Measurements from ENCODE around the gene SYPL1. TPM values are rescaled to one million over a fixed set of nuclear protein-coding genes. Genes with fewer than 3 reads are reported as not detected.

The SYPL1 gene
- total RNA-seq, 1 experiment from 2014 or later: 27.7 TPM

DNA sequence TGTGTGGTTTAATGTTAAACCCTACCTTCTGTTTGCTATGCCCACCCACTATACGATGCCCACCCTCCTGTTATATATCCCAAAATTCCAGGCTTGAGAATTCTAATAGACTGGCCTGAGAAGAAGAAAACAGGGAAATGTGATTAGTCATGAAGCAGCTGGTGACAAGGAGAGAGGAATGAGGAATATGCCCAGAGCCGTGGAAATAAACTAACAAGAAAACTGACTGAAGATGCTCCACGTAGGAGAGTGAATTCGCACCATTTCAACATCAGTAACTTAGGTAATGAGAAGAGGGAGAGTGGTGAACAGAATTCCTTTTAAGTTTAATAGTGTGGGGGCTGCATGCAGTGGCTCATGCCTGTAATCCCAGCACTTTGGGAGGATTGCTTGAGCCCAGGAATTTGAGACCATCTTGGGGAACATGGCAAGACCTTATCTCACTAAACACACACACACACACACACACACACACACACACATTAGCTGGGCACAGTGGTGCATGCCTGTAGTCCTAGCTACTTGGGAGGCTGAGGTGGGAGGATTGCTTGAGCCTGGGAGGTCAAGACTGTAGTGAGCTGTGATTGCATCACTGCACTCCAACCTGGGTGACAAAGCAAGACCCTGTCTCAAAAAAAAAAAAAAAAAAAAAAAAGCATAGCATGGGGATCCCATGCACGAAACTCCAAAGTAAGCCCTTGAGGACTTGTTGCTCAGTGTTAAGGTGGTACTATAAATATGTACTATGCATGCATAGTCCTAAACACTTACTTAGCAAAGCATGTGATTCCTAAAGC is 16.1 kb upstream of the SYPL1 start:
- Histone ChIP-seq H3K36me3 (no peaks in the 10 kb centered on the region), H3K4me3 (no peak overlapping the region), H3K27me3 (no peaks in the 10 kb centered on the region), H3K9me3 (no peaks in the 10 kb centered on the region)
- DNase-seq: no peak

DNA sequence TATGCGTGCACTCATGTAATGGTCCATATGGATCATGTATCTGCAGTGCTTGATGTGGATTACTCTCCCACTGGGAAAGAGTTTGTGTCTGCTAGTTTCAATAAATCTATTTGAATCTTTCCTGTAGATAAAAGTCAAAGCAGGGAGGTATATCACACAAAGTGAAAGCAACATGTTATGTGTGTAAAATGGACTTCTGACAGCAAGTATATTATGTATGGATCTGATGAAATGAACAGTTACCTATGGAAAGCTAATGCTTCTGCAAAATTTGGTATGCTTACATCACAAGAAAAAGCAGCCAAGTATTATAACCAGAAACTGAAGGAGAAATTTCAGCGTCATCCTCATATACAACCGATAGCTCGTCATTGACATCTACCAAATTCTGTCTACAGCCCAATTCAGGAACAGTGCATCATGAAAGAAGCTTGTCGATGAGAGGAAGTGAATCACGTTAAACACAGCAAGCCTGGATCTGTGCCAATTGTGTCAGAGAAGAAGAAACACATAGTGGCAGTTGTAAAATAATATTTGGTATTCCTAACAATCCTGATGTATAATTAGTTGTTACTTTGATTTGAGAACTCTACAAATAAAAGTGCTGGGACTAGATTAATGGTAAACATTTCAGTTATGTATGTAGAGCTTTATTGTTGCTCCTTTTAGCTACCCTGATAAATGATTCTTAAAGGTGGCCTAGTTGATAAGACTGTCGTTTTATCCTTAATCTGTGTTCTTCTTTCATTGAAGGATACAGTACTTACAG is 14.2 kb upstream of the SYPL1 start:
- Histone ChIP-seq H3K4me3 (no peak overlapping the region), H3K27me3 (no peaks in the 10 kb centered on the region), H3K36me3 (no peaks in the 10 kb centered on the region), H3K9me3 (no peaks in the 10 kb centered on the region)
- peak; percentile 57 for DNase-seq

DNA sequence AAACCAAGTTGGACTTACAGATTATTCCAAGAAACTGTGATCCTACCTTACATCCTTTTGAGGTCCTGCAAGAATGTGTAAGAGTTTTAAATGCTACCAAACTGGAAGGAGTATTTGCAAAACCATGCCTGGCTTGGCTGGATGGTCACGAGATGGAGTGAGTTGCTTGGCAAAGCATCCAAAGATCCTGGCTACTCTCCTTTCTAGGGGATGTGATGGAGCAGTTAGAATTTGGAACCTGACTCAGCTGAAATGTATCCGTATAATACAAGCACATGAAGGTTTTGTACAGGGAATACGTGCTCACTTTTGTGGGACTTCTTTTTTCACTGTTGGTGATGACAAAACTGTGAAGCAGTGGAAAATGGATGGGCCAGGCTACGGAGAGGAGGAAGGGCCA is 13.3 kb upstream of the SYPL1 start:
- Histone ChIP-seq H3K27me3 (no peaks in the 10 kb centered on the region), H3K4me3 (no peak overlapping the region), H3K36me3 (no peaks in the 10 kb centered on the region), H3K9me3 (no peaks in the 10 kb centered on the region)
- DNase-seq: peak; percentile 57

DNA sequence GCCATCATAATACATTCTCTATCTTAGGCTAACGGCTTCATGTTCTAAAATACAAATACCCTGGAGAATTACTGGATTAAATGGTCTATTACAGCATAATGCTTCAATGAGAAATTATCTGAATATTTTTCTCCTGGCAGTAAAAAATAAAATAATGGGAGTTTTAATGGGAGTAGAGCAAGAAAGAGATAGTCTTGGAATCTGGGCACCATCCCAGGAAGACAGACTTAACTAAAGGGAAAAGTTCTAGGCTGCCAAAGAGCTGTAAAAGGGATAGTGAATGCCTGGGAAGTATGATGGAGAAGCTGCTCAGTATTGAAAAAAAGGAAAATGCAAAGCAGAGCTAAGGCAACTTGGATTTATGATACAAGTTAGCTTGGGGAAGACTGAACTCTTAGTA is 12.1 kb upstream of the SYPL1 start:
- no peak overlapping the region for H3K4me3 ChIP-seq
- no peaks in the 10 kb centered on the region for H3K9me3 ChIP-seq
- H3K27me3 ChIP-seq: no peaks in the 10 kb centered on the region
- DNase-seq: no peak
- no peaks in the 10 kb centered on the region for H3K36me3 ChIP-seq

DNA sequence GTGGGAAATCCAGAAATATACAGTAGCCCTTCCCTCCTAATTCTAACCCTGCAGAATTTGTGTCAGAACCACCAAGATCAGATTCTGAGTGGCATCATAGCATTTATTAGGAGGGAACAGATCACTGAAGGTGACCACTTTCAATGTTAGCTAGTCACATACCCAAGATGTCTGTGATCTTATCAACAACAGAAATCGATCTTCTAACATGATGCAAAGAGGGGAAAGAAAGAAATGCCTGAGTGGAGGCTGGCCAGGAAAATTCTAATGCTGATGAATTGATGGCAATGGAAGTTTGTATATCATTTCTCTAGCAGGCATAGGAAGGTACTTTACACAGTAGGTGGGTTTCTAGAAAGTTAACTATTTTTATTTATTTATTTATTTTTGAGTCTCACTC is 10.6 kb upstream of the SYPL1 start:
- DNase-seq: no peak
- no peaks in the 10 kb centered on the region for H3K9me3 ChIP-seq
- no peaks in the 10 kb centered on the region for H3K27me3 ChIP-seq
- H3K36me3 ChIP-seq: no peaks in the 10 kb centered on the region
- H3K4me3 ChIP-seq: no peak overlapping the region

DNA sequence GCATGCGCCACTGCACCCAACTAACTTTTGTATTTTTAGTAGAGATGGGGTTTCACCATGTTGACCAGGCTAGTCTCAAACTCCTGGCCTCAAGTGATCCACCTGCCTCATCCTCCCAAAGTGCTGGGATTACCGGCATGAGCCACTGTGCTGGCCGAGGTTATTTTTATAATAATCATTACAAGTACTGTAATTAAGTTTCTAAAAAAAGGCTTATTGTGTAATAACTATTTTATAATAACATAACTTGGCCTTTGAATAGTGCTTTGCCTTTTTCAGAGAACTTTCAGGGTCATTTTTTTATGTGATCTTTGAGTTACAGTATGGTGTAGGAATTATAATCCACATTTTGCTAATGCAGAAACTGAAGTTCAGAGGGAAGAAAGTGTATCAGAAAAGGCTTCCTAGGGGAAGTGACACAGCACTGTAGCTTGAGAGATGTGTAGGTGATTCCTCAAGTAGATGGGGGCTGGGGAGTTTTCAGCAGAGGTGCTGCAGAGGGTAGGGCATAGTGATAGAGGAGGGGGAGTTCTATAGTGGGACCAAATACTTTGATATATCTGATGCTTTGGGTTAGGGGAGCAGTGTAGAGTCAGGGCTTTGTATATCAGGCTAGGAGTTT is 9.2 kb upstream of the SYPL1 start:
- DNase-seq: no peak
- Histone ChIP-seq H3K27me3 (no peaks in the 10 kb centered on the region), H3K4me3 (no peak overlapping the region), H3K36me3 (no peaks in the 10 kb centered on the region), H3K9me3 (no peaks in the 10 kb centered on the region)

DNA sequence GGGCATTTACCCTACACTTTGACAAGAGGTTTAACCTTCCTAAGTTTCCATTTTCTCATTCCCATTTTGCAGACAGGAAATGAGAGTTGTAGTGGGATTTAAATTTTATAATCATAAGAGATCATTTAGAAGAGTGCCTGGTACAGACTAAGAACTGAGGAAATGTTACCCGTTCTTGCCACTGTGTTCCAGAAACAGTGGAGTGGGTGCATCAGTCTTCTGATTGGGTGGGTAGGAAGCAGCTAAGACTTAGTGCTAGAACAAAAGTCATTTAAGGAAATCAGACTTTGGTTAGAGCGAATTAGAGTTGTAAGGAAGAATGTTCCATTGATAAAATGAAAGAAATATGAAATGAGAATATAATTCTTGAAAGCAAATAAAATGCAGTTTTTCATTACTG is 8.4 kb upstream of the SYPL1 start:
- H3K27me3 ChIP-seq: no peaks in the 10 kb centered on the region
- DNase-seq: no peak
- H3K9me3 ChIP-seq: no peaks in the 10 kb centered on the region
- H3K4me3 ChIP-seq: no peak overlapping the region
- H3K36me3 ChIP-seq: no peaks in the 10 kb centered on the region

DNA sequence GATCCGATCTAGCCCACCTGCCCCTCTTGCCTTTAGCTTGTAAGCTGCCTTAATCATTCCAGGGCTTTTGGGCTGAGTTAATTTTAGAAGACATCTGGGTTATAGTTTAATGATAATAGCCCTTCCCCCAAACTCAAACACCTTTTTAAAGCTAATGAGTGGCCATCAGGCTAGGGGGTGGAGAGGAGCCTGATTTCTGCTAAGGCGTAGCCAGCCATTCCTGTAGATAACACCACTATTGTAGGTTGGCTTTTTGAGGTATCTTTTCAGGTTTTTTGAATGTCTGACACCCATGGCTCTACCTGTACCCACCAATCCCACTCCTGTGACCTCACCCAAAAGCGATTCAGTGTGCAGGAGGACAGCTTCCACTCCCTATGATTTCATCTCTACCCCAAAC is 7.6 kb upstream of the SYPL1 start:
- H3K4me3 ChIP-seq: no peak overlapping the region
- no peaks in the 10 kb centered on the region for H3K9me3 ChIP-seq
- H3K36me3 ChIP-seq: no peaks in the 10 kb centered on the region
- DNase-seq: no peak
- H3K27me3 ChIP-seq: no peaks in the 10 kb centered on the region

DNA sequence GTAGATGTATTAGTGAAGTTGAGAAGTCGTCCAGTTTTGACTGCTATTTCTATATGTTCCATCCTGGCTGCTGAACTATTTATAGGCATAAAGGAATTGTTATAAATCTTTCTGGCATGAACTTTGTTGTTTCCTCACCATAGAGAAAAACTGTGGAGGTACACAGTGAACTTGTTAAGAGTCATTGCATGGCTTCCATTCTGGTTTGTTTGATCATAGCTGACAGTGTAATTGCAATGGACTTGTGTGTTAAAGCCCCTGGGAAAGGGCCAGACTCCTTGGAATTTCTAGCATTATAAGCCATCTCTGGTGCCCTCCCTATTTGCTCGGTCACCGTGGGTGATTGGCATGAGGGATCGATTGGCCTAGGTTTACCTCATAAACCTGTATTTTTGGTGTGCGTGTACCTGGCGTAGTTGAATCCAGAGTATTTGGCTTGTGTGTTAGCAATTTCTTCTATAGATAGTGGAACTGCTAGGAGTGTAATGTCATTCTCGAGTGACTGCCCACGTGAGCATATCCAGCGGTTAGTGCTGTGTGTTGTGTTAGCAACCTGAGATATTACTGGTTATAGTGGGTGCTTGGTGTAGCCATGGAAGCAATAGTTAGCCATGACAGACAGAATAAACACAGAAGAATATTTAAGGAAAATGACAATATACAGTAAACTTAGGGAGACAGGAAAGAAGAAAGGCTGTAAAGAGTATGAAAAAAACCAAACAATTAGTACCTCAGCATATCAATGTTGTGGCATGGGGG is 5.9 kb upstream of the SYPL1 start:
- H3K36me3 ChIP-seq: no peaks in the 10 kb centered on the region
- no peak for DNase-seq
- H3K9me3 ChIP-seq: no peaks in the 10 kb centered on the region
- no peak overlapping the region for H3K4me3 ChIP-seq
- H3K27me3 ChIP-seq: no peaks in the 10 kb centered on the region

DNA sequence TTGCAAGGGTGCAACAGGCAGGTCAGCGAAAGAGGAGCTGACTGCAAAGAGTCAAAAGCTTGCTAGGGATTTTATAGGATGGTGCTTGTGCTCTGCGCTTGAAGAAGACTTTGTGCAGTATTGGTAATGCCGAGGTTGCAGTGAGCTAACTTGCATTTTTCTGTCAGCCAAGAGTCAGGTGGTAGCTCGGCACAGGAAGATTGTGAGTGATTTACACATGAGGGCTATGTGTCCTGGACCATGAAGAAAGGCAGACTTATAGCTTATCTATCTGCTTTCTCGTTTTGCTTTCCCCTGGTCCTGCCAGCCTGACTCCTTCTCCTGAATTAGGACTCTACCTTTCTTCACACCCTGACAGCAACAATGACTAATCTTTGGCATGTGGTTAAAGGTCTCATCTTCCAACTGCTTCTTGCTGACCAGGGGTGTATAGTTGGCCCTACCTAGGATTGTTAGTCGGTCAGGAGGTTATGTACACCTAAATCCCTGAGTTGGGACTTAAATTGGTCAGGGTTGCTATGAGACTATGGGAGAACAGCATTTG is 4.1 kb upstream of the SYPL1 start:
- no peaks in the 10 kb centered on the region for H3K9me3 ChIP-seq
- no peak for DNase-seq
- no peak overlapping the region for H3K4me3 ChIP-seq
- no peaks in the 10 kb centered on the region for H3K36me3 ChIP-seq
- H3K27me3 ChIP-seq: no peaks in the 10 kb centered on the region

DNA sequence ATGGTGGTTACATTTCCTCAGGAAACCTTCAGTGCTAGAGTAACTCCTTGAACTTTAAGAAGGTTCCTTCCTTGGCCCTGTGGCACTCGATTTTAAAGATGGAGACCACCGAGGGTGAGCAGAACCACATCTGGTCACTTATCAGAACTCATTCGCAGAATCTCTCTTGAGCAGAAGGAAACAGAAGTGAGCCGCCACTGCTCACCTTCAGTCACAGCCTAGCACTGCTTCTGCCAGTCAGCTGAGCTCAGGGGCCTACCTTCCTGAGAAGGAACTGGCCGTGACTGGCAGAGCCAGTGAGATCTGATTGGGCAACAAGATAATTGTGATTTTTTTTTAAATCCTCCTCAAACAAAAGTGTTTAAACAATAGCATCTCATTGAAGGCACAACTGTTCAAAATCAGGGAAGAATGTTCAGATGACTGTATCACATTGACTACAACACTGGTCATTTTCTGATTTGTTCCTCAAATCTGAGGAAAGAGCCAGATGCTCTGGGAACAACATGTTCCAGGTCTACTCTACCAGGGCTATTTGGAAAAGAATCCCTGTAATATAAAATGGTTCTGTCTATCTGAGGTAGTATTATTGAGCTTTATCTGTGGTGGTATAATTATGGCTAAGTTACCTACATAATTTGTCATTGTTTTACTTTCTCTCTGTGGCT is 2.7 kb upstream of the SYPL1 start:
- no peak for DNase-seq
- no peak overlapping the region for H3K4me3 ChIP-seq
- H3K9me3 ChIP-seq: no peaks in the 10 kb centered on the region

DNA sequence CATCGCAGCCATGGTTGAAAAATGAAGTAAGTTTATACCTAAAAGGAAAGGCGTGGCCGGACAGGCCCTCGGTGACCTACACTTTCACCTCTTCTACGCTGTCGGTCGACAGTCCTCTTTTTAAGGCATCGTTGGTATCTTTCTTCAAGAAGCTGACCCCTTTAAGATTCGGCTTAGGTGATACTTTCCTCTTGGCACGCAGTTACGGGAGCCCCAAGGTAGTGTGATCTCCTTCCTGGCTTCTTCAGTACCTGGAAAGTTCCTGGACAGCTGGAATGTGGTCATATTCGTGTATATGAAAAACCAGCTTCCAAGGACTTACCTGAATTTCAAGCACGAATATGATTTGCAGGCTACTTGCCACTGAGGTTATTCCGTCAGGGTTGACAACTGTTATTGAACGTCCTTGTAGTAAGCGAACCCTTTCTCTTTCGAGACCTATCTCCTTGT is 885 bp upstream of the SYPL1 start:
- no peaks in the 10 kb centered on the region for H3K36me3 ChIP-seq
- no peaks in the 10 kb centered on the region for H3K9me3 ChIP-seq
- no peaks in the 10 kb centered on the region for H3K27me3 ChIP-seq
- H3K4me3 ChIP-seq: peak overlapping the region; percentile 80
- no peak for DNase-seq

More for the DNA sequence above, 2.7 kb upstream of the SYPL1 start:
- no peaks in the 10 kb centered on the region for H3K27me3 ChIP-seq
- no peaks in the 10 kb centered on the region for H3K36me3 ChIP-seq

DNA sequence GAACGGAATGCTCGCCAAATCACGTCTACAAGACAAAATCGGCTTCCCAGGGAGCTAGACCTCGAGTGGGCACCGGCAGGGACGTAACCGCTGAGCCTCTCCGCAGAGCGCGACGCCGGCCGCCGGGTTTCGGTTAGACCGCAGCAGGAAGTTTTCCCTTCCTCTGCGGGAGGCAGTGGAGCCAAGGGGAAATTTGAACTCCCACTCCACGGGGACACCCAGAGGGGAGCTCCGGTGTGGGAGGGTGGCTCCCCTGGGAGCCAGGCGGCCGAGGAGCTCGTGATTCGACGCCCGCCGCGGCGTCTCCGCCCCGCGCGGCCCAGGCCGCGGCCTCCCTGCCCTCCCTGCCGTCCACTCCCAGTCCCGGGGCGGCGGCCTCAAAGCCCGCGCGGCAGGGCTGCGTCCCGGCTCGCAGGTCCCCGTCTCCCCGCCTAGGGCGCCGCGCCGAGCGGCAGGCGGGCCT is 426 bp downstream of the SYPL1 start:
- Histone ChIP-seq H3K27me3 (no peaks in the 10 kb centered on the region), H3K36me3 (peaks cover 5% of the 10 kb centered on the region), H3K4me3 (peak overlapping the region; percentile 80), H3K9me3 (no peaks in the 10 kb centered on the region)
- DNase-seq: peak; percentile 68

DNA sequence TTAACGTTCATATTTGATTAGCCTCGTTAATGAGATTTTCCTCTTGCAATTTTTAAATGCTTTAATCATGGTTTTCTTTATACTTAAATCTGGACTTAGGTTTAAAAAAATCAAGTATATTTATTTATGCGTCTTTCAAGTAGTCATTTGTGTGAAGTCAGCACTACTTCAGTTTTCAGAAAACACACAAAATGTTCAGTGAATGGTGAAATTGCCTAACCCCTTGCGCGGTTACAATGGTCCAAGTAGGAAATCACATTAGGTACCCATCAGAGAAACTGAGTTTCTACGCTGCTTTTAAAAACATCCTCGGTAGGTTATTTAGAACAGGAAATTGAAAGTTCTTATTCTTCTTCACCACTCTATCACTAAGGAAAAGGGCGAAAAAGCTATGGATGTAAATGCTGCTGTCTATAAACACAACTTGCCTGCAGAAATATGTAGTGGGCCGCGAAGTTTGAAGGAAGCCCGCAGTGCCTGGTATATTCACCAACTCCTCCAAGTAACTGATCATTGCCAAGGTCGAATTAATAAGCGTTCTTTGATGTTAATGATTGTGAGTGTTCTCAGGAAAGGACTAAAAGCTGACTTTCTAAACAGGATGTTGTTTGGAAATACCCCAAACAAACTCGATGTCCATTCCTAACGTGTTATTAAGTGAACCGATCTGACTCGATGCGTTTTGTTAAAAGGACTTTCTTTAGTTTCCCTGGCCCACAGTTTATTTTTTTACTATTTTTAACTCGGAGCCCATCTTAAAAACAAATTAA is 1.0 kb downstream of the SYPL1 start:
- H3K4me3 ChIP-seq: peak overlapping the region; percentile 80
- no peaks in the 10 kb centered on the region for H3K9me3 ChIP-seq
- peaks cover 5% of the 10 kb centered on the region for H3K36me3 ChIP-seq
- H3K27me3 ChIP-seq: no peaks in the 10 kb centered on the region
- no peak for DNase-seq

DNA sequence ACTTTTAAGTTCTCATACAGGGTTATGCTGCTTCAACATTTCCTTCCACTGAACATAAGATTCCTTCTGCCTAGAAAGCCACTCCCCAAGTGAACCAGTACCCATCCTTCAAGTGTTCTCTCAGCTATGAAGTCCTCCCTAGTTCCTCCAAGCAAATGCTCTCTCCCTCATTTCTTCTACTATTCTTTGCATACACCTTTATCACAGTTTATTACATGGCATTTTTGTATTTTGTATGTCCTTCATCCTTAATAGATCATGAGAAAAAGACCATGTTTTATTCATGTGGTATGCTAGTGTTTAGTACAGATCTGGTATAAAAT is 1.9 kb downstream of the SYPL1 start:
- H3K4me3 ChIP-seq: peak overlapping the region; percentile 80
- no peaks in the 10 kb centered on the region for H3K27me3 ChIP-seq
- peaks cover 5% of the 10 kb centered on the region for H3K36me3 ChIP-seq
- no peaks in the 10 kb centered on the region for H3K9me3 ChIP-seq
- DNase-seq: no peak

Measured in MG63 (cell line).